ENCODE measurements around the gene NDUFS4. TPM values are rescaled to one million over a fixed set of nuclear protein-coding genes. Genes with fewer than 3 reads are reported as not detected.

NDUFS4 gene
- total RNA-seq, 4 donors from 2014 or later: 79.5 to 158 (median 115) TPM

DNA sequence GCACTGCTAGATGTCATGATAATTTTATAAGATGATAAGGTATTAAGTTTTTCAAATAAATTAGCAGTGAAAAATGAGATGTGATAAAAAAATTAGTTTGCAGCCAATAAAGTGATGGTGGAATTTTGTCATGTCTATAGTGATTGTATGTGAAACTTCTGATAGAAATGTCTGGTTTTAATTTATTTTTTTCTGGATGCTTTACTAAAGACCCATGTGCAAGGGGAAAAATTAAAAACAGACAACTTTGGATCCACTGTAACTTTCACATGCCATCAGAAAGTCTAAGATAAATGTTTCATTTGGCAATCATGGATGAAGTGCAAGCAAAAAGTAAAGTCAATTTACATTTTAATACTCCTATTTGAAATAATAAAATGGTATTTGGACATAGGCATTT is 4.4 kb upstream of the NDUFS4 start:
- TF ChIP-seq, protein P1, sequence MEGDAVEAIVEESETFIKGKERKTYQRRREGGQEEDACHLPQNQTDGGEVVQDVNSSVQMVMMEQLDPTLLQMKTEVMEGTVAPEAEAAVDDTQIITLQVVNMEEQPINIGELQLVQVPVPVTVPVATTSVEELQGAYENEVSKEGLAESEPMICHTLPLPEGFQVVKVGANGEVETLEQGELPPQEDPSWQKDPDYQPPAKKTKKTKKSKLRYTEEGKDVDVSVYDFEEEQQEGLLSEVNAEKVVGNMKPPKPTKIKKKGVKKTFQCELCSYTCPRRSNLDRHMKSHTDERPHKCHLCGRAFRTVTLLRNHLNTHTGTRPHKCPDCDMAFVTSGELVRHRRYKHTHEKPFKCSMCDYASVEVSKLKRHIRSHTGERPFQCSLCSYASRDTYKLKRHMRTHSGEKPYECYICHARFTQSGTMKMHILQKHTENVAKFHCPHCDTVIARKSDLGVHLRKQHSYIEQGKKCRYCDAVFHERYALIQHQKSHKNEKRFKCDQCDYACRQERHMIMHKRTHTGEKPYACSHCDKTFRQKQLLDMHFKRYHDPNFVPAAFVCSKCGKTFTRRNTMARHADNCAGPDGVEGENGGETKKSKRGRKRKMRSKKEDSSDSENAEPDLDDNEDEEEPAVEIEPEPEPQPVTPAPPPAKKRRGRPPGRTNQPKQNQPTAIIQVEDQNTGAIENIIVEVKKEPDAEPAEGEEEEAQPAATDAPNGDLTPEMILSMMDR (IDR thresholded peaks at IDR 0.05; ENCODE audit: low read depth): no peak

GRCh38 chr5:53557386-53557785 is 3.1 kb upstream of the NDUFS4 start:
- TF ChIP-seq, protein P1 (IDR thresholded peaks at IDR 0.05; ENCODE audit: low read depth): no peak

- TF ChIP-seq, protein P1 (IDR thresholded peaks at IDR 0.05; ENCODE audit: low read depth): no peak
These were observed 1.5 kb upstream of the NDUFS4 start for GRCh38 chr5:53558966-53559365.

- TF ChIP-seq, protein P1 (IDR thresholded peaks at IDR 0.05; ENCODE audit: low read depth): no peak
These were observed 411 bp upstream of the NDUFS4 start for GRCh38 chr5:53560028-53560427.

GRCh38 chr5:53568401-53568800 is 8.0 kb downstream of the NDUFS4 start:
- TF ChIP-seq, protein P1 (IDR thresholded peaks at IDR 0.05; ENCODE audit: low read depth): no peak

DNA sequence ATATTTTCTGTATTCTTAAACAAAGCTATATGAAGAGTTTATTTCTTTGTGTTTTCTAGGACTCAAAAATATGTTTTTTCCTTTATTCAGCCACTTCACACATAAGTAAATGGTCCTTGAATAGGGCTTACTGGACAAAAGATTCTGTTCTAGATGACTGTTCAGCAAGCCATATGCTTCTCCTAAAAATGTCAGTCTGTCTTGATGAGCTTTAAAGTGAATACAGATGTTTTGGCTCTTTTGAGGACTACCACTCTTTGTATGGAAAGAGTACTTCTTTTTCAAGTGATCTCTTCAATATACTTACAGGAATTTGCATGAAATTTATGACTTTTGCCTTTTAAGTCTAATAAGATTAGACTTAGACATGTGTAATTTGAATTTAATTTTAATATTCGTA is 8.4 kb downstream of the NDUFS4 start:
- TF ChIP-seq, protein P1 (IDR thresholded peaks at IDR 0.05; ENCODE audit: low read depth): no peak

DNA sequence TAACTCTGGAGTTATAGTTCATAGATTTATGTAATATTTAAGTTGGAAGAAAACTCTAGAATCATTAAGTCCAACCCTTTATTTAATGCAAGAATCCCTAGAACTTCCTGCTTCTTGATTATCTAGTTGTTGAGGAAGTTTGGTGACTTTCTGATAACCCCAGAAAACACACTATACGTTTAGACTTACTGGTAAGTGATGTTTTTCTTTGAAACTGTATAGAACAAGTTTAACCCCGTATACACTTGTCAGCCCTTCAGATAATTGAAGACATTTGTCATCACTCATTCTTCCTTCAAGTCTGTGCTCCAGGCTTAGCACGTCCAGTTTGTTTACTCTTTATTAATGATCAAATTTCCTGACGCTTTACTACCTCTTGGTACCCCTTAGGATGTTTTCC is 9.0 kb downstream of the NDUFS4 start:
- TF ChIP-seq, protein P1 (IDR thresholded peaks at IDR 0.05; ENCODE audit: low read depth): no peak

Measured in subcutaneous adipose tissue (tissue), 4 donors.